ENCODE data around the gene NAXE. TPM values are rescaled to one million over a fixed set of nuclear protein-coding genes. Genes with fewer than 3 reads are reported as not detected.

Gene NAXE
- polyA plus RNA-seq, 4 donors = 64.8 to 105 (median 94.3) TPM

DNA sequence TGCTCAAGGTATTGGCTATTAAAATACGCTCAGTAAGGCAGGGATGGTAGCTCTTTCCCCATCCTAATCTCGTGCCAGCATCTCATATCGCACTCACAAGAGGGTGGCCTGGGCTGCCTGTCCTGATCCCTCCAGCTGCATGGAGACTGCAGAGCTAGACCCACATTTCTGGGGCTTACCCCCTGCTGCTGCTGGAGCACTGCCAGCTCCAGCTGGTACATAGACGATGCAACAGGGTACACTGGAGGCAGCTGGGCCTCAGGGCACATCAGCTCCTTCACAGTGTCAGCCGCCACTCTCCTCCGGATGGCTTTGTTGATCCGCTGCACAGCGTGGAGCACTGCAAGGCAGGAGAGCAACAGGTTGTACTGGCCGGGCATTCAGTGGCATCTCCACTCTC is 35.2 kb upstream of the NAXE start:
- Histone ChIP-seq H3K27ac (ENCODE audit: low read depth in 1 of 3, low read length in 2 of 3) (no peak overlapping the region), H3K4me3 (ENCODE audit: low read depth in 1 of 3, low read length in 3 of 3) (no peak overlapping the region), H3K9me3 (ENCODE audit: control insufficient read depth in 2 of 2, insufficient read depth in 1 of 2, low read depth in 1 of 2, low read length in 1 of 2) (no peaks in the 10 kb centered on the region), H3K4me1 (ENCODE audit: control insufficient read depth in 3 of 3, insufficient read depth in 2 of 3, low read depth in 1 of 3, low read length in 2 of 3) (no peaks in the 10 kb centered on the region), H3K27me3 (ENCODE audit: control insufficient read depth in 3 of 3, insufficient read depth in 3 of 3, low read length in 3 of 3) (no peaks in the 10 kb centered on the region), H3K36me3 (ENCODE audit: control insufficient read depth in 3 of 3, insufficient read depth in 2 of 3, low read depth in 1 of 3, low read length in 3 of 3) (peaks cover 0 to 47% (median 0%) of the 10 kb centered on the region in 3 donors)
- DNase-seq (no peak), FAIRE-seq (no peak)
- 80 to 81% (median 81%) methylated on average over 9 of the region's 9 CpGs for WGBS, 3 donors

DNA sequence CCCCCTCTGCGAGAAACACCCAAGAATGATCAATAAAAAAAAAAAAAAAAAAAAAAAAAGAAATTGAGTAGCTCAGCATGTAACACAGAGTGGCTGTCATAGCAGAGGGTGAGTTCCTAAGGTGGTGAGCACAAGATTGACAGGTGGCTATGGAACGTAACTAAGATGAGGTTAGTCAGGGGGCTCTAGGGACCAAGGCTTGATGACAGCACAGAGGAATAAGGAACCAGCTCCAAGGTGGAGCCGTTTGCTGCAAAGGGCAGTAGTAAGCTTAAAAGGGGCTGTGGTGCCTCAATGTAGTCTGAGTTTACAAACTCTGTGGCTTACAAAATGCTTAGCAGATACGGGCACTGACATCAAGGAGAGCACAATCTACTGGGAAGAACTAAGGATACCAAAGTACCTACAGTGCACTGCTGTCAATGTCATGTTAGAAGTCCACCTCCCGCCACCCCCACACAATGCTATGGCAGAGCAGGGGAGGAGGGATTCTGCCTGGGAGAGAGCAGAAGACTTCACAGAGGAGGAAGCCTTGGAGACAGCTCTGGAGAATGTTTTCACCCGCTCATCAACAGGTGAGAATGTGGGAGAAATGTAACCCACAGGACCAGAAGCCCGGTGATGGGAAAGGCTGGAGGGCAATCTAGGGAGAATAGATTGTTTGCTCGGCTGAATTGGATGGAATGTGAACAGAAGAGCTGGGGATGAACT is 32.3 kb upstream of the NAXE start:
- WGBS, 3 donors = 91 to 93% (median 92%) methylated on average over 7 of the region's 8 CpGs
- FAIRE-seq = no peak
- DNase-seq = no peak
- no peak overlapping the region for H3K4me3 ChIP-seq (ENCODE audit: low read depth in 1 of 3, low read length in 3 of 3)
- no peak overlapping the region for H3K27ac ChIP-seq (ENCODE audit: low read depth in 1 of 3, low read length in 2 of 3)
- H3K9me3 ChIP-seq (ENCODE audit: control insufficient read depth in 2 of 2, insufficient read depth in 1 of 2, low read depth in 1 of 2, low read length in 1 of 2) = no peaks in the 10 kb centered on the region
- peaks cover 0 to 52% (median 0%) of the 10 kb centered on the region in 3 donors for H3K36me3 ChIP-seq (ENCODE audit: control insufficient read depth in 3 of 3, insufficient read depth in 2 of 3, low read depth in 1 of 3, low read length in 3 of 3)
- peaks cover 0 to 3% (median 0%) of the 10 kb centered on the region in 3 donors for H3K4me1 ChIP-seq (ENCODE audit: control insufficient read depth in 3 of 3, insufficient read depth in 2 of 3, low read depth in 1 of 3, low read length in 2 of 3)
- H3K27me3 ChIP-seq (ENCODE audit: control insufficient read depth in 3 of 3, insufficient read depth in 3 of 3, low read length in 3 of 3) = no peaks in the 10 kb centered on the region

DNA sequence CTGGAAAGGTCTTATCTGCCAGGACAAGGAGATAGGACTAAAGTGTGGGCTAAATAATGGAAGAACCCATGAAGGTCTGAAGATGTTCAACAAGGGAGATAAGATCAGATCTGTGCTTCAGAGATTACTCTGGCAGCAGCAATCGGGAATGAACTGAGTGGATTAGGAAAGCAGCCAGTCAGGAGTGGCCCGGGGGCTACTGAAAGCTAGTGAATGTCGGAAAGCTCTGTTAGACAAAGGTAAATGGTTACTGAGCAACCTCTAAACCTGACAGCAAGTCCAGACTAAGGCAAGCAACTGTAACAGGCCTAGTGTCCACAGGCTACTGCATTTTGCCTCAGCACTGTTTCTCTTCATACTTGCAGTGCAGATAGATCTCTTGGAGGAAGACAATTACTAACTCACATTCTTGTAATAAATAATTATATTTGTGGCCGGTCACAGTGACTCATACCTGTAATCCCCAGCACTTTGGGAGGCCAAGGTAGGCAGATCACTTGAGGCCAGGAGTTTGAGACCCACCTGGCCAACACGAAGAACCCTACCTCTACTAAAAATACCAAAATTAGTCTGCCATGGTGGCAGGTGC is 31.7 kb upstream of the NAXE start:
- FAIRE-seq (no peak), DNase-seq (no peak)
- H3K36me3 ChIP-seq (ENCODE audit: control insufficient read depth in 3 of 3, insufficient read depth in 2 of 3, low read depth in 1 of 3, low read length in 3 of 3) = peaks cover 0 to 47% (median 0%) of the 10 kb centered on the region in 3 donors
- H3K4me3 ChIP-seq (ENCODE audit: low read depth in 1 of 3, low read length in 3 of 3) = no peak overlapping the region
- 70 to 82% (median 82%) methylated on average over 5 of the region's 5 CpGs for WGBS, 3 donors
- peaks cover 0 to 3% (median 0%) of the 10 kb centered on the region in 3 donors for H3K4me1 ChIP-seq (ENCODE audit: control insufficient read depth in 3 of 3, insufficient read depth in 2 of 3, low read depth in 1 of 3, low read length in 2 of 3)
- no peaks in the 10 kb centered on the region for H3K9me3 ChIP-seq (ENCODE audit: control insufficient read depth in 2 of 2, insufficient read depth in 1 of 2, low read depth in 1 of 2, low read length in 1 of 2)
- no peak overlapping the region for H3K27ac ChIP-seq (ENCODE audit: low read depth in 1 of 3, low read length in 2 of 3)
- H3K27me3 ChIP-seq (ENCODE audit: control insufficient read depth in 3 of 3, insufficient read depth in 3 of 3, low read length in 3 of 3) = no peaks in the 10 kb centered on the region

DNA sequence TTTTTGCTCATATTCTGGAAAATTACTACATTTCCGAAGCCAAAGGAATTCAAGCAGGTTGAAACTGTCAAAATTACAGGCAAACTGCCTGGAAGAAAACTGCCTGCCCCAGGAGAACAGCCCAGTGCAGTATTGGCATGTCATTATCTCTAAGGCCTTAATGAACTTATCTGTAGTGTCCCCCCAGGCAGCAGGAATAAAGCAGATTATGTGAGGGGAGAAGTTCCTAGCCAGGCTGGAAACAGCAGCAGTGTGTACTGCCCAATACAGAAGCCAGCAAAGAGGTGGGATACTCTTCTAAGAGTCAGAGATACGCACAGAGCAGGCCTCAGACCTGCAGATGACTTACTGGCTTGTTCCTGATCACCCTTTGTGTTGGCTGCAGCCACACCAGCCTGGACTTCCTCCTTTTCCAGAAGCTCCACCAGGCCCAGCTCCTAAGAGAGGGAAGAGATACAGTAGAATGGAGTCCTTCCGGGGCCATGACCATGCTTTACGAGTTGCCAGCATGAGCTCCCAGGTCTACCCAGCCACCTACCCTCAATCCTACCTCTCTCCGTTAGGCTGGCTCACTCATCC is 30.9 kb upstream of the NAXE start:
- H3K36me3 ChIP-seq (ENCODE audit: control insufficient read depth in 3 of 3, insufficient read depth in 2 of 3, low read depth in 1 of 3, low read length in 3 of 3) = peaks cover 0 to 47% (median 0%) of the 10 kb centered on the region in 3 donors
- no peaks in the 10 kb centered on the region for H3K9me3 ChIP-seq (ENCODE audit: control insufficient read depth in 2 of 2, insufficient read depth in 1 of 2, low read depth in 1 of 2, low read length in 1 of 2)
- H3K4me3 ChIP-seq (ENCODE audit: low read depth in 1 of 3, low read length in 3 of 3) = no peak overlapping the region
- DNase-seq = no peak
- peaks cover 0 to 3% (median 0%) of the 10 kb centered on the region in 3 donors for H3K4me1 ChIP-seq (ENCODE audit: control insufficient read depth in 3 of 3, insufficient read depth in 2 of 3, low read depth in 1 of 3, low read length in 2 of 3)
- H3K27me3 ChIP-seq (ENCODE audit: control insufficient read depth in 3 of 3, insufficient read depth in 3 of 3, low read length in 3 of 3) = no peaks in the 10 kb centered on the region
- no peak overlapping the region for H3K27ac ChIP-seq (ENCODE audit: low read depth in 1 of 3, low read length in 2 of 3)
- FAIRE-seq = no peak
- WGBS, 3 donors = 75 to 80% (median 76%) methylated on average over 5 of the region's 5 CpGs

DNA sequence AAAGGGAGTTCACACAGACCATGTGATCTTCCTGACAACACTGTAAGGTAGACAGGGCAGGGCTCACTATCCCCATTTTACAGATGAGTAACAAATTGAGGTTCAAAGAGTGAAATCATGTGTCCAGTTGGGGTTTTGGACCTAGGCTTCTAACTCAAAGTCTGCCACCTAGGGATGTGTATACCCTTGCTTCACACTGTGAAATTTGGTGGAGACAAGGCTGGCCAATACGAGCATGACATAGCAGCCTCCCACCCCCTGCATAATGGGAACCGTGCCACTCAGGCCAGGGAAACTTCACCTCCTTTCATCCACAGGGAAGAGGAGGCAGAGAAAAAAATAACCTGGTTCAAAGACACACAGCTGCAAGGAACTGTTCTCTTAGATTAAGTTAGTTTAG is 26.1 kb upstream of the NAXE start:
- no peaks in the 10 kb centered on the region for H3K9me3 ChIP-seq (ENCODE audit: control insufficient read depth in 2 of 2, insufficient read depth in 1 of 2, low read depth in 1 of 2, low read length in 1 of 2)
- WGBS, 3 donors = 91 to 97% (median 97%) methylated on average over 2 of the region's 2 CpGs
- DNase-seq = no peak
- H3K4me1 ChIP-seq (ENCODE audit: control insufficient read depth in 3 of 3, insufficient read depth in 2 of 3, low read depth in 1 of 3, low read length in 2 of 3) = peaks cover 0 to 7% (median 0%) of the 10 kb centered on the region in 3 donors
- H3K27me3 ChIP-seq (ENCODE audit: control insufficient read depth in 3 of 3, insufficient read depth in 3 of 3, low read length in 3 of 3) = no peaks in the 10 kb centered on the region
- no peak overlapping the region for H3K4me3 ChIP-seq (ENCODE audit: low read depth in 1 of 3, low read length in 3 of 3)
- no peak overlapping the region for H3K27ac ChIP-seq (ENCODE audit: low read depth in 1 of 3, low read length in 2 of 3)
- H3K36me3 ChIP-seq (ENCODE audit: control insufficient read depth in 3 of 3, insufficient read depth in 2 of 3, low read depth in 1 of 3, low read length in 3 of 3) = peaks cover 0 to 29% (median 0%) of the 10 kb centered on the region in 3 donors
- no peak for FAIRE-seq

DNA sequence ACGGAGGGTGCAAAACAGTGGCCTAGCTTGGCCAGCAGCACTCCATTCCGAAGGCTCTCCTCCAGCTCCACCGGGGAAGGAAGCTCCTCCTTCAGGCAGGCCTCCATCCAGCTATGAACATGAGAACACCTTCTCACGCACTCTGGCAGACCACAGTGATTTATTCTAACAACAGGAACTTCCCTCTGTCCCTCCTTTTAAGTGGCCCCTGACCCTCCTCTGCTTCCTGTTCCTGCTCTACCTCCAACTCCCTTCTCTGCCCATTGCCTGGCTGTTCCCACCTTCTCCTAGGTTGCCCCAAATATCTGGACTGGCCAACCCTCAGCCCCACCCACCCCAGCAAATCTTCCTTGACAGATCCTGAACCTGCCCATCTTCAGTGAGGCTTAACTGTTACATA is 25.1 kb upstream of the NAXE start:
- no peak for FAIRE-seq
- no peaks in the 10 kb centered on the region for H3K9me3 ChIP-seq (ENCODE audit: control insufficient read depth in 2 of 2, insufficient read depth in 1 of 2, low read depth in 1 of 2, low read length in 1 of 2)
- H3K27ac ChIP-seq (ENCODE audit: low read depth in 1 of 3, low read length in 2 of 3) = no peak overlapping the region
- H3K36me3 ChIP-seq (ENCODE audit: control insufficient read depth in 3 of 3, insufficient read depth in 2 of 3, low read depth in 1 of 3, low read length in 3 of 3) = peaks cover 0 to 22% (median 0%) of the 10 kb centered on the region in 3 donors
- H3K27me3 ChIP-seq (ENCODE audit: control insufficient read depth in 3 of 3, insufficient read depth in 3 of 3, low read length in 3 of 3) = no peaks in the 10 kb centered on the region
- H3K4me1 ChIP-seq (ENCODE audit: control insufficient read depth in 3 of 3, insufficient read depth in 2 of 3, low read depth in 1 of 3, low read length in 2 of 3) = peaks cover 0 to 16% (median 0%) of the 10 kb centered on the region in 3 donors
- H3K4me3 ChIP-seq (ENCODE audit: low read depth in 1 of 3, low read length in 3 of 3) = no peak overlapping the region
- WGBS, 3 donors = 90 to 96% (median 94%) methylated on average over 4 of the region's 4 CpGs
- DNase-seq = no peak

DNA sequence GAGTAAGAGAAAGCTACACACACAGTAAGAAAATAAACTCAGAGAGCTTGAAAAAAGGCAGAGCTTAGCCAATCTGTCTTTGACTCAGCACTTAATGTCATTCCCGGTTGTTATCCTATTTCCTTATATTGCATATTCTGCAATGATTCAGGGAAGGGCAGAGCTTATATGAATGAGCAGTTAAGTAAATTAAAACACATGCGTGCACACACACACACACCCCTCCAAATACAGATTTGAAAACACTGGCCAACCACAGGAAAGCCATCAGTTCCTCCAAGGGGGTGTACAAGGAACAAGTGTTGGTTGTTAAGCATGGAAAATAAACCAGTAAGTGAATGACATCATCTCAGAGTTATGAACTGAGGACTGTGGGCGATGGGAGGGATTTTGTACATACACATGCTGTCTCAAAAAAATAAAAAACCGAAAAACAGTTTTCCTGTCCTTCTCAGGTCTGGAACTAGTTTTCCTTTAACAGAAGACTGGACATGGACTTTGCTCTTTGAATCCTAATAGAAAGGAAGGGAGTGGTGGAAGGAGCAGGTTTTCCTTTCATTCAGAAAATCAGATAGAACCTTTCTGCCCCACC is 20.2 kb upstream of the NAXE start:
- peak overlapping the region; percentile 56 to 86 (median 82) for H3K27ac ChIP-seq (ENCODE audit: low read depth in 1 of 3, low read length in 2 of 3)
- H3K36me3 ChIP-seq (ENCODE audit: control insufficient read depth in 3 of 3, insufficient read depth in 2 of 3, low read depth in 1 of 3, low read length in 3 of 3) = peaks cover 0 to 3% (median 0%) of the 10 kb centered on the region in 3 donors
- DNase-seq (peak; percentile 90 to 93), FAIRE-seq (no peak)
- peaks cover 0 to 20% (median 0%) of the 10 kb centered on the region in 3 donors for H3K4me1 ChIP-seq (ENCODE audit: control insufficient read depth in 3 of 3, insufficient read depth in 2 of 3, low read depth in 1 of 3, low read length in 2 of 3)
- H3K9me3 ChIP-seq (ENCODE audit: control insufficient read depth in 2 of 2, insufficient read depth in 1 of 2, low read depth in 1 of 2, low read length in 1 of 2) = no peaks in the 10 kb centered on the region
- H3K27me3 ChIP-seq (ENCODE audit: control insufficient read depth in 3 of 3, insufficient read depth in 3 of 3, low read length in 3 of 3) = no peaks in the 10 kb centered on the region
- peak overlapping the region in 2 of 3 donors; percentile 43 to 60 for H3K4me3 ChIP-seq (ENCODE audit: low read depth in 1 of 3, low read length in 3 of 3)
- WGBS, 3 donors = 7 to 10% (median 9%) methylated on average over 4 of the region's 4 CpGs

DNA sequence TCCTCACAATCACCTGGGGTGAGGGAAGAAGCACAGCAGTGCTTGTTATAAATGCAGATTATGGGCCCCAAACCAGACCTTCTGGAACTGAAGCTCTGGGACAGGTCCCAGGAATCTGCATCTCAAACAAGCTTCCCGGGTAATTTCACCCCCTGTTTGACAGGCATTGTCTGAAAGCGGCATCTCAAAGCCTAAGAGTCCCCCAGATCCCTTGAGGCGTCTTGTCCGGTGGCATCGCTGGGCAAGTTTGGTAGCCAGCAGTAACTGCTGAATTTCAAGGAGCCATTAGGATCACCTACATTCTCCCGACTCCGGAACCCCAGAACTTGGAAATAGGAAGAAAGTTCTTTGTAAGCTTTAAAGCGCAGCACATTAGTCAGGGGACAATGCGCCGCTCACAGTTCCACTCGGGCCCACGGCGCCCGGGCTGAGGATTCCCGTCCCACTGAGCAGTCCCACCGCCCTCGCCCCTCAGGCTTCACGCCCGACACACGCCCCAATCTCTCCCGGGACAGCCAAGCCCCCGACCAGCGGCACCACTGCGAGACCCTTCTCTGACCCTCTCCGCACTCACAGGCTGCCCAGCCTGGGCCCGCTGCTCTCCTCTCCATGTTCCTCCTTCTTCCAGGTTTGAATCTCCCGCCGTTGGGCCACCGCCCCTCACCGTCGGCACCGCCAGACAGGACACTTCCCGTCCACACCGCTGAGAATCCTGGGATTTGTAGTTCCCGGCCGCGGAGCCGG is 19.5 kb upstream of the NAXE start, which contains the start of gene IQGAP3:
Gene IQGAP3 (minus strand): TSS at position 647 of the 744 bp plus-strand sequence. CDS start 36 bp downstream, at position 611.
- no peak for FAIRE-seq
- no peaks in the 10 kb centered on the region for H3K9me3 ChIP-seq (ENCODE audit: control insufficient read depth in 2 of 2, insufficient read depth in 1 of 2, low read depth in 1 of 2, low read length in 1 of 2)
- DNase-seq = peak; percentile 93 to 94
- H3K27ac ChIP-seq (ENCODE audit: low read depth in 1 of 3, low read length in 2 of 3) = peak within 1 kb of the TSS; percentile 56 to 86 (median 82)
- 1 to 2% (median 1%) methylated on average over 38 of the region's 38 CpGs for WGBS, 3 donors
- peaks cover 0 to 3% (median 0%) of the 10 kb centered on the region in 3 donors for H3K36me3 ChIP-seq (ENCODE audit: control insufficient read depth in 3 of 3, insufficient read depth in 2 of 3, low read depth in 1 of 3, low read length in 3 of 3)
- H3K4me1 ChIP-seq (ENCODE audit: control insufficient read depth in 3 of 3, insufficient read depth in 2 of 3, low read depth in 1 of 3, low read length in 2 of 3) = peaks cover 0 to 20% (median 0%) of the 10 kb centered on the region in 3 donors
- H3K4me3 ChIP-seq (ENCODE audit: low read depth in 1 of 3, low read length in 3 of 3) = peak within 1 kb of the TSS in 2 of 3 donors; percentile 43 to 60
- H3K27me3 ChIP-seq (ENCODE audit: control insufficient read depth in 3 of 3, insufficient read depth in 3 of 3, low read length in 3 of 3) = no peaks in the 10 kb centered on the region
